GM20000 (cell line): ENCODE data around the gene CPVL.
"Not testable (repeated sequence)": the region's sequence is repeated elsewhere in the genome, so short reads cannot be mapped to it uniquely, and the experiment has no call there.

Experiments used
- DNase-seq: peaks from one replicate; pipeline ENCODE4 v3.0.0; 2012; ENCODE audit warnings: low spot score
- CTCF ChIP-seq: IDR thresholded peaks from 2 replicates; pipeline ENCODE4 v1.5.1; 2012; ENCODE audit warnings: mild to moderate bottlenecking, control low read depth; ENCODE audit errors: extremely low read depth, missing control alignments

Gene CPVL

GRCh38 chr7:29120955-29121354 lies 25.4 kb downstream of the CPVL start:
- TF ChIP-seq CTCF = no peak
- DNase-seq = no peak

- DNase-seq = no peak
- no peak for TF ChIP-seq CTCF
Observed at GRCh38 chr7:29119538-29119937, 26.8 kb downstream of the CPVL start.

- no peak for TF ChIP-seq CTCF
- DNase-seq = no peak
Observed at GRCh38 chr7:29116361-29117200, 29.8 kb downstream of the CPVL start.

- TF ChIP-seq CTCF = no peak
- DNase-seq = no peak
Observed at GRCh38 chr7:29115753-29116152, 30.6 kb downstream of the CPVL start.

GRCh38 chr7:29115130-29115687 lies 31.1 kb downstream of the CPVL start:
- no peak for DNase-seq
- TF ChIP-seq CTCF = no peak

GRCh38 chr7:29114266-29114665 lies 32.1 kb downstream of the CPVL start:
- not testable (repeated sequence) for DNase-seq

- TF ChIP-seq CTCF = no peak
- DNase-seq = no peak
Observed at GRCh38 chr7:29113384-29114102, 32.8 kb downstream of the CPVL start.
